Neural cell (in vitro differentiated cells): ENCODE measurements around the gene TMEM117. TPM values are rescaled to one million over a fixed set of nuclear protein-coding genes. Genes with fewer than 3 reads are reported as not detected.

Source experiments
- H2AFZ ChIP-seq: fragments of 200-600, 300-800 bp; sonication (generic), shearing (Covaris generic); 2 replicates; pipeline ENCODE4 v1.6.0; 2014; ENCODE audit warnings: low read depth, mild to moderate bottlenecking, antibody characterized with exemption, low read length, moderate library complexity
- H3F3A ChIP-seq: fragments of 200-600 bp; shearing (Covaris generic); 2 replicates; pipeline ENCODE4 v1.6.1; 2016; ENCODE audit warnings: mild to moderate bottlenecking, moderate library complexity, mixed read lengths, antibody characterized with exemption, low read length; ENCODE audit not compliant: insufficient read depth, poor library complexity, severe bottlenecking
- H3K27ac ChIP-seq: fragments of 200-600, 300-800 bp; sonication (generic), shearing (Covaris generic); 2 replicates; pipeline ENCODE4 v1.5.1; 2014; ENCODE audit warnings: mild to moderate bottlenecking, low read length, moderate library complexity
- H3K27me3 ChIP-seq: fragments of 300-800, 200-600 bp; sonication (generic), shearing (Covaris generic); 2 replicates; pipeline ENCODE4 v1.6.0; 2014; ENCODE audit warnings: mild to moderate bottlenecking, low read depth, low read length, moderate library complexity; ENCODE audit not compliant: insufficient read depth
- H3K36me3 ChIP-seq: fragments of 300-800, 200-600 bp; sonication (generic), shearing (Covaris generic); 2 replicates; pipeline ENCODE4 v1.5.1; 2014; ENCODE audit warnings: mild to moderate bottlenecking, antibody characterized with exemption, low read length, moderate library complexity; ENCODE audit not compliant: insufficient read depth
- H3K4me2 ChIP-seq: fragments of 300-800, 200-600 bp; sonication (generic), shearing (Covaris generic); 2 replicates; pipeline ENCODE4 v1.6.0; 2014; ENCODE audit warnings: mild to moderate bottlenecking, low read length
- H3K4me3 ChIP-seq: fragments of 300-800, 200-600 bp; sonication (generic), shearing (Covaris generic); 2 replicates; pipeline ENCODE4 v1.5.1; 2014; ENCODE audit warnings: mild to moderate bottlenecking, low read length, moderate library complexity
- H3K79me2 ChIP-seq: fragments of 200-600 bp; shearing (Covaris generic); replicated peaks from 2 replicates; pipeline ENCODE4 v1.6.0; 2014; ENCODE audit warnings: mild to moderate bottlenecking, low read length, moderate library complexity; ENCODE audit not compliant: insufficient read depth
- H3K9ac ChIP-seq: fragments of 300-800, 200-600 bp; sonication (generic), shearing (Covaris generic); 2 replicates; pipeline ENCODE4 v1.6.1; 2016; ENCODE audit warnings: mild to moderate bottlenecking, low read length, mixed read lengths
- H3K9me2 ChIP-seq: fragments of 200-600 bp; shearing (Covaris generic); 2 replicates; pipeline ENCODE4 v1.6.1; 2016; ENCODE audit warnings: mild to moderate bottlenecking, low read length, mixed read lengths; ENCODE audit not compliant: insufficient read depth
- H3K9me3 ChIP-seq: fragments of 200-600, 300-800 bp; sonication (generic), shearing (Covaris generic); 2 replicates; pipeline ENCODE4 v1.6.1; 2016; ENCODE audit warnings: mild to moderate bottlenecking, mixed run types, low read length, moderate library complexity, mixed read lengths
- H4K20me1 ChIP-seq: fragments of 200-600 bp; shearing (Covaris generic); 2 replicates; pipeline ENCODE4 v1.6.1; 2016; ENCODE audit warnings: mild to moderate bottlenecking, mixed run types; ENCODE audit not compliant: insufficient read depth
- EP300 ChIP-seq: fragments of 450-650 bp; conservative IDR thresholded peaks from 2 replicates; pipeline ENCODE4 v1.6.1; 2014; ENCODE audit warnings: antibody characterized with exemption, mild to moderate bottlenecking, moderate library complexity; ENCODE audit not compliant: poor library complexity, severe bottlenecking
- EZH2 ChIP-seq: fragments of 200-600, 300-800 bp; shearing (Covaris generic), sonication (generic); IDR thresholded peaks from 2 replicates; pipeline ENCODE4 v1.6.1; 2014; ENCODE audit warnings: antibody characterized with exemption, low read length, borderline replicate concordance, mild to moderate bottlenecking; ENCODE audit not compliant: insufficient read depth, poor library complexity, severe bottlenecking
- MXI1 ChIP-seq: fragments of 450-650 bp; conservative IDR thresholded peaks from 2 replicates; pipeline ENCODE4 v1.6.1; 2014; ENCODE audit warnings: antibody characterized with exemption, mild to moderate bottlenecking; ENCODE audit not compliant: poor library complexity, severe bottlenecking
- POLR2AphosphoS5 ChIP-seq: IDR thresholded peaks from 2 replicates; pipeline ENCODE4 v1.6.1; 2012
- RAD21 ChIP-seq: fragments of 450-650 bp; conservative IDR thresholded peaks from 2 replicates; pipeline ENCODE4 v1.6.1; 2014; ENCODE audit warnings: antibody characterized with exemption, mild to moderate bottlenecking, moderate library complexity
- SMC3 ChIP-seq: fragments of 450-650 bp; conservative IDR thresholded peaks from 2 replicates; pipeline ENCODE4 v1.6.1; 2014; ENCODE audit warnings: antibody characterized with exemption, mild to moderate bottlenecking, moderate library complexity; ENCODE audit not compliant: poor library complexity
- TAF1 ChIP-seq: IDR thresholded peaks from 2 replicates; pipeline ENCODE4 v1.6.1; 2012; ENCODE audit warnings: low read depth
- polyA plus RNA-seq: library from polyadenylated mRNA; depleted of rRNA; stranded (reverse); fragments of >200 nt; gene quantifications from 2 replicates; pipeline ENCODE4 v1.2.3, GENCODE V29; 2014
- TF ChIP-seq, protein P1 (sequence below): IDR thresholded peaks from 2 replicates; pipeline ENCODE4 v1.6.1; 2012; ENCODE audit warnings: borderline replicate concordance
- TF ChIP-seq, protein P2 (sequence below): fragments of 450-650 bp; IDR thresholded peaks from 2 replicates; pipeline ENCODE4 v1.5.1; 2014; ENCODE audit warnings: antibody characterized with exemption, mild to moderate bottlenecking, moderate library complexity; ENCODE audit not compliant: poor library complexity, severe bottlenecking

TMEM117 gene
- polyA plus RNA-seq, 1 donor from 2014 or later, result 5.3 TPM

DNA sequence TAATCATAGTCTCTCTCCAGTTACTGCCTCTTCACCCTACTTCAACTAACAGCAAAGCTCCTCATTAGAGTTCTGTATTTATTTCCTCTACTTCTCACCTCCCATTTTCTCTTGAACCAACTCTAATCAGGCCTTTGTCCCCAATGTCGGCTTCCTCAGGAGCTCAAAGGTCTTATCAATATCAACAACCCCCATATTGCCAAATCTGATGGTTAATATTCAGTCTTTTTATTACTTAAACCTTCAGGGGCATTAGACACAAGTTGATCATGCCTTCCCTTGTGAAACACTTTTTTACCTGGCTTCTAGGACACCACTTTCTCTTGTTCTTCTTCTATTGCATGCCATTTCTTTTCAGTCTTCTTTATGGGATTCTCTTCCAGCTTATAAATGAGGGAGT lies 531.3 kb downstream of the TMEM117 start:
- H3K36me3 ChIP-seq, result no peaks in the 10 kb centered on the region
- no peaks in the 10 kb centered on the region for H3F3A ChIP-seq
- H2AFZ ChIP-seq, result no peak overlapping the region
- H3K9me2 ChIP-seq, result no peaks in the 10 kb centered on the region
- H3K27ac ChIP-seq, result no peak overlapping the region
- H3K9me3 ChIP-seq, result no peaks in the 10 kb centered on the region
- no peak overlapping the region for H3K4me2 ChIP-seq
- no peak for TF ChIP-seq EP300
- no peak for TF ChIP-seq MXI1
- no peak for TF ChIP-seq RAD21
- TF ChIP-seq, protein P1, sequence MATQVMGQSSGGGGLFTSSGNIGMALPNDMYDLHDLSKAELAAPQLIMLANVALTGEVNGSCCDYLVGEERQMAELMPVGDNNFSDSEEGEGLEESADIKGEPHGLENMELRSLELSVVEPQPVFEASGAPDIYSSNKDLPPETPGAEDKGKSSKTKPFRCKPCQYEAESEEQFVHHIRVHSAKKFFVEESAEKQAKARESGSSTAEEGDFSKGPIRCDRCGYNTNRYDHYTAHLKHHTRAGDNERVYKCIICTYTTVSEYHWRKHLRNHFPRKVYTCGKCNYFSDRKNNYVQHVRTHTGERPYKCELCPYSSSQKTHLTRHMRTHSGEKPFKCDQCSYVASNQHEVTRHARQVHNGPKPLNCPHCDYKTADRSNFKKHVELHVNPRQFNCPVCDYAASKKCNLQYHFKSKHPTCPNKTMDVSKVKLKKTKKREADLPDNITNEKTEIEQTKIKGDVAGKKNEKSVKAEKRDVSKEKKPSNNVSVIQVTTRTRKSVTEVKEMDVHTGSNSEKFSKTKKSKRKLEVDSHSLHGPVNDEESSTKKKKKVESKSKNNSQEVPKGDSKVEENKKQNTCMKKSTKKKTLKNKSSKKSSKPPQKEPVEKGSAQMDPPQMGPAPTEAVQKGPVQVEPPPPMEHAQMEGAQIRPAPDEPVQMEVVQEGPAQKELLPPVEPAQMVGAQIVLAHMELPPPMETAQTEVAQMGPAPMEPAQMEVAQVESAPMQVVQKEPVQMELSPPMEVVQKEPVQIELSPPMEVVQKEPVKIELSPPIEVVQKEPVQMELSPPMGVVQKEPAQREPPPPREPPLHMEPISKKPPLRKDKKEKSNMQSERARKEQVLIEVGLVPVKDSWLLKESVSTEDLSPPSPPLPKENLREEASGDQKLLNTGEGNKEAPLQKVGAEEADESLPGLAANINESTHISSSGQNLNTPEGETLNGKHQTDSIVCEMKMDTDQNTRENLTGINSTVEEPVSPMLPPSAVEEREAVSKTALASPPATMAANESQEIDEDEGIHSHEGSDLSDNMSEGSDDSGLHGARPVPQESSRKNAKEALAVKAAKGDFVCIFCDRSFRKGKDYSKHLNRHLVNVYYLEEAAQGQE, result no peak
- TF ChIP-seq SMC3, result no peak
- no peak for TF ChIP-seq TAF1
- no peak for TF ChIP-seq POLR2AphosphoS5
- no peak for TF ChIP-seq EZH2
- TF ChIP-seq, protein P2, sequence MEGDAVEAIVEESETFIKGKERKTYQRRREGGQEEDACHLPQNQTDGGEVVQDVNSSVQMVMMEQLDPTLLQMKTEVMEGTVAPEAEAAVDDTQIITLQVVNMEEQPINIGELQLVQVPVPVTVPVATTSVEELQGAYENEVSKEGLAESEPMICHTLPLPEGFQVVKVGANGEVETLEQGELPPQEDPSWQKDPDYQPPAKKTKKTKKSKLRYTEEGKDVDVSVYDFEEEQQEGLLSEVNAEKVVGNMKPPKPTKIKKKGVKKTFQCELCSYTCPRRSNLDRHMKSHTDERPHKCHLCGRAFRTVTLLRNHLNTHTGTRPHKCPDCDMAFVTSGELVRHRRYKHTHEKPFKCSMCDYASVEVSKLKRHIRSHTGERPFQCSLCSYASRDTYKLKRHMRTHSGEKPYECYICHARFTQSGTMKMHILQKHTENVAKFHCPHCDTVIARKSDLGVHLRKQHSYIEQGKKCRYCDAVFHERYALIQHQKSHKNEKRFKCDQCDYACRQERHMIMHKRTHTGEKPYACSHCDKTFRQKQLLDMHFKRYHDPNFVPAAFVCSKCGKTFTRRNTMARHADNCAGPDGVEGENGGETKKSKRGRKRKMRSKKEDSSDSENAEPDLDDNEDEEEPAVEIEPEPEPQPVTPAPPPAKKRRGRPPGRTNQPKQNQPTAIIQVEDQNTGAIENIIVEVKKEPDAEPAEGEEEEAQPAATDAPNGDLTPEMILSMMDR, result no peak
- H3K9ac ChIP-seq, result no peak overlapping the region
- no peak overlapping the region for H3K4me3 ChIP-seq
- H3K79me2 ChIP-seq, result no peaks in the 10 kb centered on the region
- H4K20me1 ChIP-seq, result no peaks in the 10 kb centered on the region
- no peaks in the 10 kb centered on the region for H3K27me3 ChIP-seq

DNA sequence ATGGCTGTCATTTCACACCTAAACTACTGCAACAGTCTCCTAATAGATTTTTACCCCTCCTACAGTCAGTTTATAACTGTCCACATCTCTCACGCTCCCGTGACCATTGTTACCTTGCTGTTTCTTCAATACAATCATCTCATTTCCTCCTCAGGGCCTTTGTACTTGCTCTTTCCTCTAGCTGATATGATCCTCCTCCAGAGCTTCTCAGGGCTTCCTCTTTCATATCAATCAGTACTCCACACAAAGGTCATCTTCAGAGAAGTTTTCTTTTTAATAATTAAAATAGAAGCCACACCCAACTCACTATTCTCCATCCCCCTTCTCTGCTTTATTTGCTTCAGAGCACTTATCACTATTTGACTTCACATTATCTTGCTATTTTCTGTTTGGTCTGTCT lies 532.0 kb downstream of the TMEM117 start:
- Histone ChIP-seq H3K4me2 (no peak overlapping the region), H3K9ac (no peak overlapping the region), H3K4me3 (no peak overlapping the region), H3K79me2 (no peaks in the 10 kb centered on the region), H3K36me3 (no peaks in the 10 kb centered on the region), H3F3A (no peaks in the 10 kb centered on the region), H2AFZ (no peak overlapping the region), H3K9me2 (no peaks in the 10 kb centered on the region), H3K27ac (no peak overlapping the region), H3K9me3 (no peaks in the 10 kb centered on the region), H4K20me1 (no peaks in the 10 kb centered on the region), H3K27me3 (no peaks in the 10 kb centered on the region)
- TF ChIP-seq EP300 (no peak), SMC3 (no peak), RAD21 (no peak), TAF1 (no peak), POLR2AphosphoS5 (no peak), EZH2 (no peak), MXI1 (no peak)
- TF ChIP-seq, protein P1, result no peak
- TF ChIP-seq, protein P2, result no peak
